Measurements from ENCODE around the gene FAM180A. TPM values are rescaled to one million over a fixed set of nuclear protein-coding genes. Genes with fewer than 3 reads are reported as not detected.

Gene FAM180A
- total and polyA plus RNA-seq, 2 of the 8 experiments (the other 6 are each of a cell fraction or from before 2014, with no cell fraction given) = not detected

- TF ChIP-seq KDM5A (IDR thresholded peaks at IDR 0.05; ENCODE audit: low read length) (no peak), USF2 (IDR thresholded peaks at IDR 0.05; ENCODE audit: low read length) (no peak), KDM1A (IDR thresholded peaks at IDR 0.05; ENCODE audit: borderline replicate concordance, low read length) (no peak), RFX5 (IDR thresholded peaks at IDR 0.05; ENCODE audit: borderline replicate concordance, low read depth, low read length) (no peak), SIRT6 (IDR thresholded peaks at IDR 0.05; ENCODE audit: low read length) (no peak), EZH2 (IDR thresholded peaks at IDR 0.05; ENCODE audit: low read depth, low read length, severe bottlenecking) (no peak)
Measured at GRCh38 chr7:135785065-135785464, 36.5 kb upstream of the FAM180A start (continued).
